ENCODE data around the gene SCAMP4. TPM values are rescaled to one million over a fixed set of nuclear protein-coding genes. Genes with fewer than 3 reads are reported as not detected.
A peak's percentile ranks its signal among the peaks of the same experiment; 100 is the strongest.

Gene SCAMP4
- total and polyA plus RNA-seq, 2 of the 13 experiments (the other 11 are each of a cell fraction or from before 2014, with no cell fraction given): 10.7 to 13.7 TPM

GRCh38 chr19:1923319-1923718, 18.1 kb downstream of the SCAMP4 start:
- ATAC-seq: no peak
- Histone ChIP-seq H3K4me2 (ENCODE audit: low read depth, low read length) (no peak overlapping the region), H3K36me3 (replicated peaks in 1 of 2; ENCODE audit: control insufficient read depth in 1 of 2, insufficient read depth in 2 of 2, low read length in 2 of 2) (peaks cover 25 to 31% of the 10 kb centered on the region in 2 experiments; a peak in 4 of 5 replicates), H3K27me3 (ENCODE audit: control insufficient read depth in 1 of 2, insufficient read depth in 2 of 2, low read length in 2 of 2) (no peaks in the 10 kb centered on the region), H2AFZ (ENCODE audit: low read length) (no peak overlapping the region), H3K4me3 (replicated peaks in 1 of 3; ENCODE audit: insufficient read depth in 1 of 3, low read depth in 2 of 3, low read length in 3 of 3) (no peak overlapping the region), H3K9me3 (ENCODE audit: low read length) (no peaks in the 10 kb centered on the region), H3K9ac (ENCODE audit: insufficient read depth, low read depth, low read length) (no peak overlapping the region), H3K79me2 (ENCODE audit: insufficient read depth, low read length) (no peaks in the 10 kb centered on the region), H4K20me1 (ENCODE audit: insufficient read depth, low read length) (no peaks in the 10 kb centered on the region), H3K27ac (ENCODE audit: extremely low read length, insufficient read depth, low read length) (no peak overlapping the region), H3K4me1 (ENCODE audit: insufficient read depth, low read length) (no peaks in the 10 kb centered on the region)
- 86% methylated on average over 8 of the region's 8 CpGs for WGBS (ENCODE audit: low lambda C conversion rate)
- in situ Hi-C loops (cut with HindIII; ENCODE audit: extremely low pct_ligation_motif_present, low pct_unique_long_range_greater_than_20kb): no loop called here
- ChIA-PET POLR2A (no interaction called here), CTCF (ENCODE audit: low intra/inter-chr PET ratio, low total read pairs) (no interaction called here)
- no TSS peak for BruUV-seq (replicated peaks)
- DNase-seq (ENCODE audit: low spot score): no peak
- TF ChIP-seq KDM1A (CRISPR knock-in tag; IDR thresholded peaks at IDR 0.05) (no peak), ZC3H13 (CRISPR knock-in tag; IDR thresholded peaks at IDR 0.05) (no peak)
- no peak for FAIRE-seq
- intact Hi-C loops (cut with micrococcal nuclease; ENCODE audit: unreplicated experiment): no loop called here

DNA sequence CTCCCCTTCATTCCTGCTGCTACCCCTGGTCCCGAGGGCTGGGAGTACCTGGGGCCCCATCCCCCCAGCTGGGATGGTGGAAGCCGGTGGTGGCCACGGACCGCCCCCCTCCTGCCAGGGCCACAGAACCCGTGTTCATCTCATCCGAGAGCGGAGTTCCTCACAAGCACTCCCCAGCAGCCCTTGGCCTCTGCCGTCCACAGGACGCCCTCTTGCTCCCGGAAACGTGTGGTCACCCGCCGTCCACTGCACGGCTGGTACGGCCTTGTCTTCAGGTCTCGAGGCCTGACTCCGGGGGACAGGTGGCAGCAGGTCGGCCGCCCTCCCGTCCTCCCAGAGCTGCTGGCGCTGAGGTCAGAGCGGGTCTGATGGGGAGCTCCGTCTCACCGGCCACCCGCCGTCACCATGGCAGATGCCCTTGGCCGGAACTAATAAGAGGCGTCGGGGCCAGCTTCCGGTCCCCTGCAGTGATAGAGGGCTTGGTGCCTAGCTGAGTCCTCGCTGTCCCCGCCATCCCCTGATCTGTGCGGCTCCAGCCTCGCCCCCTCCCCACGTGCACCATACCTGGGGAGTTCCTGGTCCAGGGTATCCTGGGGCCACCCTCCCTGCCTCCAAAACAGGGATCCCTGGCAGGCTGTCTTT, 19.2 kb downstream of the SCAMP4 start:
- Histone ChIP-seq H3K79me2 (ENCODE audit: insufficient read depth, low read length) (no peaks in the 10 kb centered on the region), H3K36me3 (replicated peaks in 1 of 2; ENCODE audit: control insufficient read depth in 1 of 2, insufficient read depth in 2 of 2, low read length in 2 of 2) (peaks cover 17 to 23% of the 10 kb centered on the region in 2 experiments; a peak in 4 of 5 replicates), H2AFZ (ENCODE audit: low read length) (no peak overlapping the region), H3K4me2 (ENCODE audit: low read depth, low read length) (no peak overlapping the region), H3K9me3 (ENCODE audit: low read length) (no peaks in the 10 kb centered on the region), H3K4me1 (ENCODE audit: insufficient read depth, low read length) (no peaks in the 10 kb centered on the region), H3K27me3 (ENCODE audit: control insufficient read depth in 1 of 2, insufficient read depth in 2 of 2, low read length in 2 of 2) (no peaks in the 10 kb centered on the region), H3K27ac (ENCODE audit: extremely low read length, insufficient read depth, low read length) (no peak overlapping the region), H4K20me1 (ENCODE audit: insufficient read depth, low read length) (no peaks in the 10 kb centered on the region), H3K4me3 (replicated peaks in 1 of 3; ENCODE audit: insufficient read depth in 1 of 3, low read depth in 2 of 3, low read length in 3 of 3) (no peak overlapping the region), H3K9ac (ENCODE audit: insufficient read depth, low read depth, low read length) (no peak overlapping the region)
- 100% methylated on average over 6 of the region's 35 CpGs for WGBS (ENCODE audit: low lambda C conversion rate)
- CTCF ChIA-PET (ENCODE audit: low intra/inter-chr PET ratio, low total read pairs): no interaction called here
- BruUV-seq (replicated peaks): no TSS peak
- no peak for ATAC-seq
- in situ Hi-C loops (cut with HindIII; ENCODE audit: extremely low pct_ligation_motif_present, low pct_unique_long_range_greater_than_20kb): no loop called here
- TF ChIP-seq ZNF501 (CRISPR knock-in tag; IDR thresholded peaks at IDR 0.05) (no peak), AGO2 (optimal IDR thresholded peaks at IDR 0.05; ENCODE audit: low read depth, low read length) (peak; percentile 38)
- FAIRE-seq: no peak
- intact Hi-C loops (cut with micrococcal nuclease; ENCODE audit: unreplicated experiment): no loop called here
- POLR2A ChIA-PET: no interaction called here
- no peak for DNase-seq (ENCODE audit: low spot score)

All from HepG2 (cell line).